NCI-H1092 treated with DMSO at 0.1 percent for 48 hours (cell line): ENCODE data around the gene RAB11FIP3.

Experiments
- DNase-seq: peaks from one replicate; lab custom pipeline; 2025; lab: John Stamatoyannopoulos, UW

The RAB11FIP3 gene

GRCh38 chr16:567373-568256 lies 142.2 kb downstream of the RAB11FIP3 start:
- no peak for DNase-seq

GRCh38 chr16:568401-569258 lies 143.2 kb downstream of the RAB11FIP3 start:
- DNase-seq, result no peak

- DNase-seq, result peak; percentile 20
Measured at GRCh38 chr16:569445-570254, 144.2 kb downstream of the RAB11FIP3 start, which contains the start of gene PIGQ. Gene PIGQ, plus strand, starts transcription at chr16:569968. Its CDS starts 4,107 bp downstream, at chr16:574075.
